Measurements from ENCODE around the gene TBL2. TPM values are rescaled to one million over a fixed set of nuclear protein-coding genes. Genes with fewer than 3 reads are reported as not detected.
"Not testable (repeated sequence)": the region's sequence is repeated elsewhere in the genome, so short reads cannot be mapped to it uniquely, and the experiment has no call there.

Gene TBL2
- polyA plus RNA-seq, 3 donors, result 10.4 to 40.1 (median 26.2) TPM

DNA sequence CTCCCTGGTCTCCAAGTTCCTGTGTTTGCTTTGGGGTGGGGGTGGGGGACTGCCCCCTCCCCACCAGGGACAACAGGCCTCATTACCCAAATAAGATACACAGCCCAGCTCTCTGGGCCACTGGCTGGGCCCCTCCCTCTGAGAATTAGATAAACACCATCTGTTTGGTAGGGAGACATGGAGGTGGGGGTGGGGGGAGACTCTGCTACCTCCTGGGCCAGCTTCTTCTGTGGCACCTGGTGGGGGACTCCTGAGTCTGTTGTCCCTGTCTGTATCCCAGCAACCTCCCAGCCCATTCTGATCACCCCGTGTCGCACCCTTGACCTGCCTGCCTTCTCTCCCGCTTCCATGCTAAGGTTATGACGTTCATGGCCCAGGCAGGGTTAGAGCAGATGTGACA, 40.2 kb upstream of the TBL2 start:
- peaks cover 25 to 48% of the 10 kb centered on the region in 2 donors for H3K27me3 ChIP-seq (ENCODE audit: control insufficient read depth in 2 of 2, insufficient read depth in 2 of 2, low read length in 2 of 2)
- Mint-ChIP-seq H3K9me3 (peaks cover 0 to 7% (median 1%) of the 10 kb centered on the region in 7 donors), H3K4me1 (peaks cover 7% of the 10 kb centered on the region), H3K27ac (no peak overlapping the region), H3K27me3 (ENCODE audit: low read depth in 3 of 3) (peaks cover 59 to 98% (median 83%) of the 10 kb centered on the region in 3 donors), H3K4me3 (peak overlapping the region; percentile 4 to 6), H3K36me3 (no peaks in the 10 kb centered on the region)
- TF ChIP-seq, protein P1, sequence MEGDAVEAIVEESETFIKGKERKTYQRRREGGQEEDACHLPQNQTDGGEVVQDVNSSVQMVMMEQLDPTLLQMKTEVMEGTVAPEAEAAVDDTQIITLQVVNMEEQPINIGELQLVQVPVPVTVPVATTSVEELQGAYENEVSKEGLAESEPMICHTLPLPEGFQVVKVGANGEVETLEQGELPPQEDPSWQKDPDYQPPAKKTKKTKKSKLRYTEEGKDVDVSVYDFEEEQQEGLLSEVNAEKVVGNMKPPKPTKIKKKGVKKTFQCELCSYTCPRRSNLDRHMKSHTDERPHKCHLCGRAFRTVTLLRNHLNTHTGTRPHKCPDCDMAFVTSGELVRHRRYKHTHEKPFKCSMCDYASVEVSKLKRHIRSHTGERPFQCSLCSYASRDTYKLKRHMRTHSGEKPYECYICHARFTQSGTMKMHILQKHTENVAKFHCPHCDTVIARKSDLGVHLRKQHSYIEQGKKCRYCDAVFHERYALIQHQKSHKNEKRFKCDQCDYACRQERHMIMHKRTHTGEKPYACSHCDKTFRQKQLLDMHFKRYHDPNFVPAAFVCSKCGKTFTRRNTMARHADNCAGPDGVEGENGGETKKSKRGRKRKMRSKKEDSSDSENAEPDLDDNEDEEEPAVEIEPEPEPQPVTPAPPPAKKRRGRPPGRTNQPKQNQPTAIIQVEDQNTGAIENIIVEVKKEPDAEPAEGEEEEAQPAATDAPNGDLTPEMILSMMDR (IDR thresholded peaks at IDR 0.05), result no peak
- no peak overlapping the region for H3K4me3 ChIP-seq (replicated peaks in 1 of 3; ENCODE audit: low read depth in 2 of 3, low read length in 3 of 3)
- DNase-seq, result no peak
- H3K79me2 ChIP-seq (ENCODE audit: insufficient read depth, low read length), result no peaks in the 10 kb centered on the region
- peaks cover 8 to 9% of the 10 kb centered on the region in 2 donors for H3K4me1 ChIP-seq (ENCODE audit: control insufficient read depth in 1 of 2, insufficient read depth in 2 of 2, low read length in 2 of 2)
- no CpG with 5 or more reads among the region's 4 CpGs for WGBS (ENCODE audit: insufficient coverage)
- H3K9me3 ChIP-seq (replicated peaks in 1 of 2; ENCODE audit: control insufficient read depth in 1 of 2, insufficient read depth in 1 of 2, low read length in 2 of 2), result peaks cover 0 to 8% of the 10 kb centered on the region in 2 donors
- no peak overlapping the region for H2AFZ ChIP-seq (ENCODE audit: insufficient read depth, low read depth, low read length, poor library complexity, severe bottlenecking)
- no peak overlapping the region for H3K9ac ChIP-seq (ENCODE audit: insufficient read depth, low read length, poor library complexity, severe bottlenecking)
- H3K27ac ChIP-seq (ENCODE audit: low read depth in 1 of 2, low read length in 2 of 2), result no peak overlapping the region
- H4K20me1 ChIP-seq (ENCODE audit: insufficient read depth, low read length), result no peaks in the 10 kb centered on the region
- intact Hi-C loops (cut with micrococcal nuclease), result no loop called here
- H3K4me2 ChIP-seq (replicated peaks; ENCODE audit: extremely low read depth, low read length, poor library complexity, severe bottlenecking), result no peak overlapping the region
- no peaks in the 10 kb centered on the region for H3K36me3 ChIP-seq (replicated peaks in 1 of 2; ENCODE audit: control insufficient read depth in 1 of 2, insufficient read depth in 2 of 2, low read length in 2 of 2)

DNA sequence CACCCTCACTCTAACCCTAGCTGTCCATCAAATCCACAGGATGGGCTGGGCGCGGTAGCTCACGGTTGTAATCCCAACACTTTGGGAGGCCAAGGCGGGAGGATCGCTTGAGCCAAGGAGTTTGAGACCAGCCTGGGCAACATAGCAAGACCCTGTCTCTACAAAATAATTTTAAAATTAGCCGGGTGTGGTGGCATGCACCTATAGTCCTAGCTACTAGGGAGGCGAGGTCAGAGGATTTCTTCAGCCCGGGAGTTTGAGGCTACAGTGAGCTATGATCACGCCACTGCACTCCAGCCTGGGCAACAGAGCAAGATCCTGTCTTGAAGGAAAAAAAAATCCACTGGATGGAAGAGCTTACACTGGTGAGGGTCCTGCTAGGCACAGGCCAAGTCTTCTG, 39.1 kb upstream of the TBL2 start:
- peaks cover 18 to 48% of the 10 kb centered on the region in 2 donors for H3K27me3 ChIP-seq (ENCODE audit: control insufficient read depth in 2 of 2, insufficient read depth in 2 of 2, low read length in 2 of 2)
- intact Hi-C loops (cut with micrococcal nuclease); H3K27ac ChIP-seq (ENCODE audit: low read depth in 1 of 2, low read length in 2 of 2); H4K20me1 ChIP-seq (ENCODE audit: insufficient read depth, low read length); DNase-seq; H3K9me3 ChIP-seq (replicated peaks in 1 of 2; ENCODE audit: control insufficient read depth in 1 of 2, insufficient read depth in 1 of 2, low read length in 2 of 2); H3K4me1 ChIP-seq (ENCODE audit: control insufficient read depth in 1 of 2, insufficient read depth in 2 of 2, low read length in 2 of 2); H3K36me3 Mint-ChIP-seq; H3K4me2 ChIP-seq (replicated peaks; ENCODE audit: extremely low read depth, low read length, poor library complexity, severe bottlenecking); H3K4me1 Mint-ChIP-seq; H3K9me3 Mint-ChIP-seq; H2AFZ ChIP-seq (ENCODE audit: insufficient read depth, low read depth, low read length, poor library complexity, severe bottlenecking); H3K4me3 Mint-ChIP-seq; H3K4me3 ChIP-seq (replicated peaks in 1 of 3; ENCODE audit: low read depth in 2 of 3, low read length in 3 of 3); H3K36me3 ChIP-seq (replicated peaks in 1 of 2; ENCODE audit: control insufficient read depth in 1 of 2, insufficient read depth in 2 of 2, low read length in 2 of 2); H3K79me2 ChIP-seq (ENCODE audit: insufficient read depth, low read length); H3K9ac ChIP-seq (ENCODE audit: insufficient read depth, low read length, poor library complexity, severe bottlenecking): not testable (repeated sequence)
- Mint-ChIP-seq H3K27me3 (ENCODE audit: low read depth in 3 of 3) (peaks cover 59 to 98% (median 80%) of the 10 kb centered on the region in 3 donors), H3K27ac (peak overlapping the region in 1 of 7 donors; percentile 44)
- 94% methylated on average over 8 of the region's 9 CpGs for WGBS (ENCODE audit: insufficient coverage)
